B cell (primary cell): Measurements from ENCODE around the gene LHX4. TPM values are rescaled to one million over a fixed set of nuclear protein-coding genes. Genes with fewer than 3 reads are reported as not detected.

Source experiments
- ATAC-seq: fragments of 200-7000 bp; cut with Tn5 transposase; one replicate; pipeline ENCODE4 v1.10.0; 2021; ENCODE audit warnings: low read depth, mild to moderate bottlenecking, moderate number of reproducible peaks, moderate library complexity
- CTCF ChIA-PET: fragments of 350-600 bp; sonication (Branson Sonifier 250); formaldehyde crosslinking; loops from one replicate; lab custom pipeline; 2021; ENCODE audit warnings: antibody characterized with exemption, inconsistent platforms; lab: Charles Lee
- POLR2A ChIA-PET: fragments of 350-600 bp; sonication (Branson Sonifier 250); formaldehyde crosslinking; loops from one replicate; lab custom pipeline; 2021; ENCODE audit warnings: antibody characterized with exemption; lab: Charles Lee
- DNase-seq: peaks from one replicate; pipeline ENCODE4 v3.0.0; 2013
- H2AFZ ChIP-seq: 2 replicates; pipeline ENCODE4 v1.6.1; 2012; ENCODE audit warnings: mild to moderate bottlenecking, low read depth, low read length; ENCODE audit not compliant: insufficient read depth, poor library complexity, severe bottlenecking
- H3K27ac ChIP-seq, 2 donors: 1 replicate in 1 of 2; 2 replicates in 1 of 2; pipeline ENCODE4 v1.5.1; 2012 to 2013; ENCODE audit warnings: low read length in 2 of 2, mild to moderate bottlenecking in 2 of 2, moderate library complexity in 1 of 2
- H3K27me3 ChIP-seq, 4 experiments: fragments of 200-600 bp in 1 of 4; sonication (generic) in 1 of 4; replicated peaks in 1 of 4; 1 replicate in 2 of 4; 2 replicates in 2 of 4; pipeline versions ENCODE4 v1.6.1 to v1.7.0; 2013 to 2016; ENCODE audit warnings: low read length in 3 of 4, mild to moderate bottlenecking in 2 of 4, mixed read lengths in 1 of 4, moderate library complexity in 1 of 4; ENCODE audit not compliant: insufficient read depth in 4 of 4, control insufficient read depth in 3 of 4; ENCODE audit errors: control extremely low read depth in 1 of 4
- H3K36me3 ChIP-seq, 2 experiments: replicated peaks in 1 of 2; 1 replicate in 1 of 2; 2 replicates in 1 of 2; pipeline versions ENCODE4 v1.6.1 to v1.7.1; 2013; ENCODE audit warnings: low read length in 1 of 2; ENCODE audit not compliant: insufficient read depth in 2 of 2, control insufficient read depth in 1 of 2; ENCODE audit errors: control extremely low read depth in 1 of 2, extremely low read depth in 1 of 2
- H3K4me1 ChIP-seq, 2 donors: fragments of 200-600 bp in 1 of 2; sonication (generic) in 1 of 2; 1 replicate in 1 of 2; 2 replicates in 1 of 2; pipeline versions ENCODE4 v1.5.1 to v1.6.1; 2013 to 2017; ENCODE audit warnings: low read length in 2 of 2; ENCODE audit not compliant: control insufficient read depth in 2 of 2, insufficient read depth in 2 of 2
- H3K4me2 ChIP-seq: replicated peaks from 2 replicates; pipeline ENCODE3; 2012; ENCODE audit warnings: mild to moderate bottlenecking, low read depth, low read length; ENCODE audit not compliant: poor library complexity, severe bottlenecking
- H3K4me3 ChIP-seq, 5 experiments: fragments of 200-600 bp in 1 of 5; sonication (generic) in 1 of 5; 1 replicate in 3 of 5; 2 replicates in 2 of 5; pipeline versions ENCODE4 v1.5.1 to v1.7.0; 2011 to 2016; ENCODE audit warnings: low read length in 4 of 5, mild to moderate bottlenecking in 4 of 5, low read depth in 2 of 5, control low read depth in 1 of 5, moderate library complexity in 1 of 5; ENCODE audit not compliant: insufficient read depth in 1 of 5; ENCODE audit errors: control extremely low read depth in 1 of 5, extremely low read depth in 1 of 5
- H3K79me2 ChIP-seq: fragments of 200-600 bp; sonication (generic); one replicate; pipeline ENCODE4 v1.6.0; 2016; ENCODE audit warnings: low read length; ENCODE audit not compliant: control insufficient read depth, insufficient read depth
- H3K9ac ChIP-seq: fragments of 200-600 bp; sonication (generic); 2 replicates; pipeline ENCODE4 v1.6.1; 2017; ENCODE audit warnings: mild to moderate bottlenecking, low read length, moderate library complexity
- H3K9me3 ChIP-seq, 3 donors: one replicate each; pipeline versions ENCODE4 v1.6.1 to v1.7.1; 2013; ENCODE audit warnings: low read length in 2 of 3; ENCODE audit not compliant: control insufficient read depth in 2 of 3, insufficient read depth in 1 of 3; ENCODE audit errors: control extremely low read depth in 1 of 3
- H4K20me1 ChIP-seq: 2 replicates; pipeline ENCODE4 v1.6.0; 2012; ENCODE audit warnings: mild to moderate bottlenecking, low read length; ENCODE audit not compliant: insufficient read depth, control insufficient read depth, poor library complexity, severe bottlenecking
- H3K27ac Mint-ChIP-seq: one replicate; pipeline ENCODE4 v1.8.0; 2021; ENCODE audit warnings: mixed read lengths
- H3K27me3 Mint-ChIP-seq: one replicate; pipeline ENCODE4 v1.8.0; 2021; ENCODE audit warnings: mixed read lengths
- H3K4me1 Mint-ChIP-seq: one replicate; pipeline ENCODE4 v1.8.0; 2021; ENCODE audit warnings: mixed read lengths
- H3K4me3 Mint-ChIP-seq: one replicate; pipeline ENCODE4 v1.8.0; 2021; ENCODE audit warnings: mixed read lengths
- H3K9me3 Mint-ChIP-seq: one replicate; pipeline ENCODE4 v1.8.0; 2022; ENCODE audit warnings: mixed read lengths; ENCODE audit not compliant: insufficient read depth
- CTCF ChIP-seq: fragments of 200-600 bp; IDR thresholded peaks from one replicate; pipeline ENCODE4 v1.8.0; 2022; ENCODE audit warnings: antibody characterized with exemption, mild to moderate bottlenecking
- EZH2 ChIP-seq: IDR thresholded peaks from 2 replicates; pipeline ENCODE4 v1.6.1; 2012; ENCODE audit warnings: borderline replicate concordance, low read depth, mild to moderate bottlenecking, moderate library complexity, low read length; ENCODE audit not compliant: insufficient read depth, poor library complexity, severe bottlenecking
- WGBS: methylation state at CpG from one replicate; pipeline ENCODE4 v1.1.5; 2013; ENCODE audit warnings: missing lambda C conversion rate; ENCODE audit not compliant: insufficient coverage; 5-methylcytosine and 5-hydroxymethylcytosine counted together
- intact Hi-C: fragments of 100-400 bp; cut with micrococcal nuclease; formaldehyde crosslinking; loops from one replicate; pipeline ENCODE4 v1.10.0; 2022
- polyA plus RNA-seq: library from polyadenylated mRNA; depleted of rRNA; stranded (reverse); fragments of >200 nt; gene quantifications from 2 replicates; pipeline ENCODE4 v1.2.3, GENCODE V29; 2012
- total RNA-seq, 2 donors: library from RNA; stranded (reverse); fragments of 120-200 nt in 1 of 2; gene quantifications; 1 replicate in 1 of 2; 2 replicates in 1 of 2; pipeline versions ENCODE4 v1.2.3 to v1.2.4, GENCODE V29; 2013 to 2022

The LHX4 gene
- total and polyA plus RNA-seq, 2 donors (not counting 1 experiment from before 2014, with no cell fraction given): not detected

GRCh38 chr1:180264595-180264994, 34.5 kb downstream of the LHX4 start:
- Histone ChIP-seq H3K79me2 (no peaks in the 10 kb centered on the region), H2AFZ (no peak overlapping the region), H3K27ac (no peak overlapping the region), H3K9me3 (no peaks in the 10 kb centered on the region), H3K4me2 (no peak overlapping the region), H3K9ac (no peak overlapping the region), H3K36me3 (no peaks in the 10 kb centered on the region), H3K27me3 (peaks cover 0 to 1% (median 0%) of the 10 kb centered on the region in 4 experiments), H4K20me1 (no peaks in the 10 kb centered on the region), H3K4me1 (no peaks in the 10 kb centered on the region), H3K4me3 (no peak overlapping the region)
- no peak overlapping the region for H3K27ac Mint-ChIP-seq
- TF ChIP-seq CTCF: no peak
- no peak for TF ChIP-seq EZH2
- ChIA-PET CTCF (no interaction called here), POLR2A (no interaction called here)
- ATAC-seq (no peak), DNase-seq (no peak)
- H3K4me1 Mint-ChIP-seq: no peaks in the 10 kb centered on the region
- 50% methylated on average over 1 of the region's 2 CpGs for WGBS
- H3K4me3 Mint-ChIP-seq: no peak overlapping the region
- no peaks in the 10 kb centered on the region for H3K9me3 Mint-ChIP-seq
- intact Hi-C loops: no loop called here
- H3K27me3 Mint-ChIP-seq: no peaks in the 10 kb centered on the region

DNA sequence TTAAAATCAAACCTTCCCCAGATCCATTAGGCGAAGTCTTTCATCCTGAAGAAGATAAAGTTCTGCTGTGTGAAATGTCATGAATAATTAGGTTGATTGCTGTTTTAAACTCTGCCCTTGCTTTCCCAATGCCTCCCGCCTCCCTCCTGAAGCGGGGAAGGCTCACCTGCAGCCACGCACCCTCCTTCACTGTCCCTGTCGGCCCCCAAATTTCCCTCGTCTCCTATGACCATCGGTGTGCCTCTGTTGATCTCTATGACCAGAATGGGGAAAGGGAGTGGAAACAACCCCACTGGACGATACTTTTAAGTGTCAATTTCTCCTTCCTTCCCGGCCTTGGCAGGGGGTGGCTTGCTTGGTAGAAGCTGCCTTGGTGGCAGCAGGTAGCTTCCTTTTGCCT, 35.1 kb downstream of the LHX4 start:
- CTCF ChIA-PET: no interaction called here
- Mint-ChIP-seq H3K9me3 (no peaks in the 10 kb centered on the region), H3K4me1 (no peaks in the 10 kb centered on the region), H3K27ac (no peak overlapping the region), H3K4me3 (no peak overlapping the region), H3K27me3 (no peaks in the 10 kb centered on the region)
- WGBS: 86% methylated on average over 5 of the region's 9 CpGs
- Histone ChIP-seq H3K4me3 (no peak overlapping the region), H3K4me2 (no peak overlapping the region), H3K9ac (no peak overlapping the region), H3K27me3 (no peaks in the 10 kb centered on the region), H4K20me1 (no peaks in the 10 kb centered on the region), H2AFZ (no peak overlapping the region), H3K79me2 (no peaks in the 10 kb centered on the region), H3K36me3 (no peaks in the 10 kb centered on the region), H3K4me1 (no peaks in the 10 kb centered on the region), H3K27ac (no peak overlapping the region), H3K9me3 (no peaks in the 10 kb centered on the region)
- intact Hi-C loops: no loop called here
- ATAC-seq (no peak), DNase-seq (no peak)
- no peak for TF ChIP-seq CTCF
- TF ChIP-seq EZH2: no peak
- POLR2A ChIA-PET: no interaction called here
